ENCODE measurements around the gene LENG8.

Gene LENG8

GRCh38 chr19:54454781-54455675, 6.0 kb downstream of the LENG8 start:
- H3K4me1 ChIP-seq (ENCODE audit: low read length): peaks cover 5% of the 10 kb centered on the region; the same call in 1 of the 2 replicates
- H3K9me2 ChIP-seq (replicated peaks; ENCODE audit: insufficient read depth, low read length): no peaks in the 10 kb centered on the region
- no peak overlapping the region for H3K4me3 ChIP-seq (ENCODE audit: low read length)
- peaks cover 25% of the 10 kb centered on the region for H4K20me1 ChIP-seq (ENCODE audit: insufficient read depth, low read length)
- peaks cover 7% of the 10 kb centered on the region; the same call in 1 of the 2 replicates for H3F3A ChIP-seq (ENCODE audit: insufficient read depth, low read length)
- DNase-seq: no peak
- no peak overlapping the region for H3K9ac ChIP-seq (ENCODE audit: low read length)
- H3K27me3 ChIP-seq (replicated peaks; ENCODE audit: insufficient read depth, low read length): no peaks in the 10 kb centered on the region
- no peak for TF ChIP-seq EZH2 (optimal IDR thresholded peaks at IDR 0.05; ENCODE audit: low read depth, low read length)
- H3K36me3 ChIP-seq (replicated peaks; ENCODE audit: insufficient read depth, low read length): peaks cover 31% of the 10 kb centered on the region
- H3K4me2 ChIP-seq (ENCODE audit: low read depth, low read length): no peak overlapping the region
- peaks cover 88% of the 10 kb centered on the region for H3K79me2 ChIP-seq (ENCODE audit: low read length)
- no peaks in the 10 kb centered on the region for H3K9me3 ChIP-seq (replicated peaks; ENCODE audit: insufficient read depth, low read length)
- no peak overlapping the region for H3K27ac ChIP-seq (ENCODE audit: low read length)
- no peak overlapping the region for H2AFZ ChIP-seq (ENCODE audit: low read length)

- Histone ChIP-seq H2AFZ (ENCODE audit: low read length) (no peak overlapping the region), H3K9me3 (replicated peaks; ENCODE audit: insufficient read depth, low read length) (no peaks in the 10 kb centered on the region), H3F3A (ENCODE audit: insufficient read depth, low read length) (peaks cover 7% of the 10 kb centered on the region; the same call in 1 of the 2 replicates), H3K27me3 (replicated peaks; ENCODE audit: insufficient read depth, low read length) (no peaks in the 10 kb centered on the region), H3K9me2 (replicated peaks; ENCODE audit: insufficient read depth, low read length) (no peaks in the 10 kb centered on the region), H3K4me3 (ENCODE audit: low read length) (no peak overlapping the region), H3K4me2 (ENCODE audit: low read depth, low read length) (no peak overlapping the region), H3K79me2 (ENCODE audit: low read length) (peaks cover 79% of the 10 kb centered on the region), H3K4me1 (ENCODE audit: low read length) (peaks cover 3% of the 10 kb centered on the region; the same call in 1 of the 2 replicates), H3K9ac (ENCODE audit: low read length) (no peak overlapping the region), H3K27ac (ENCODE audit: low read length) (no peak overlapping the region), H4K20me1 (ENCODE audit: insufficient read depth, low read length) (peaks cover 18% of the 10 kb centered on the region), H3K36me3 (replicated peaks; ENCODE audit: insufficient read depth, low read length) (peaks cover 31% of the 10 kb centered on the region)
- TF ChIP-seq CTCF (IDR thresholded peaks at IDR 0.05; ENCODE audit: low read length) (no peak), EZH2 (optimal IDR thresholded peaks at IDR 0.05; ENCODE audit: low read depth, low read length) (no peak), EZH2phosphoT487 (IDR thresholded peaks at IDR 0.05; ENCODE audit: low read length) (no peak)
- no peak for DNase-seq
Measured at GRCh38 chr19:54455786-54456422, 6.9 kb downstream of the LENG8 start.

GRCh38 chr19:54456423-54457373, 7.7 kb downstream of the LENG8 start:
- no peak overlapping the region for H3K27ac ChIP-seq (ENCODE audit: low read length)
- peaks cover 71% of the 10 kb centered on the region for H3K79me2 ChIP-seq (ENCODE audit: low read length)
- no peaks in the 10 kb centered on the region for H3K9me2 ChIP-seq (replicated peaks; ENCODE audit: insufficient read depth, low read length)
- no peaks in the 10 kb centered on the region for H3K9me3 ChIP-seq (replicated peaks; ENCODE audit: insufficient read depth, low read length)
- no peaks in the 10 kb centered on the region for H3K4me1 ChIP-seq (ENCODE audit: low read length)
- TF ChIP-seq EZH2 (optimal IDR thresholded peaks at IDR 0.05; ENCODE audit: low read depth, low read length) (no peak), EZH2phosphoT487 (IDR thresholded peaks at IDR 0.05; ENCODE audit: low read length) (no peak), CTCF (IDR thresholded peaks at IDR 0.05; ENCODE audit: low read length) (no peak)
- no peak overlapping the region for H3K9ac ChIP-seq (ENCODE audit: low read length)
- peaks cover 7% of the 10 kb centered on the region; the same call in 1 of the 2 replicates for H3F3A ChIP-seq (ENCODE audit: insufficient read depth, low read length)
- peaks cover 10% of the 10 kb centered on the region for H4K20me1 ChIP-seq (ENCODE audit: insufficient read depth, low read length)
- no peak for DNase-seq
- no peak overlapping the region for H3K4me2 ChIP-seq (ENCODE audit: low read depth, low read length)
- H3K36me3 ChIP-seq (replicated peaks; ENCODE audit: insufficient read depth, low read length): peaks cover 31% of the 10 kb centered on the region
- no peaks in the 10 kb centered on the region for H3K27me3 ChIP-seq (replicated peaks; ENCODE audit: insufficient read depth, low read length)
- no peak overlapping the region for H3K4me3 ChIP-seq (ENCODE audit: low read length)
- no peak overlapping the region for H2AFZ ChIP-seq (ENCODE audit: low read length)
